GM12891 (cell line): Measurements from ENCODE around the gene COP1.

Experiments
- PAX5 ChIP-seq: IDR thresholded peaks from 2 replicates; pipeline ENCODE4 v1.6.1; 2011; ENCODE audit warnings: low read length, moderate library complexity, mild to moderate bottlenecking; ENCODE audit not compliant: insufficient read depth, severe bottlenecking
- POLR2A ChIP-seq: IDR thresholded peaks from 2 replicates; pipeline ENCODE4 v1.6.1; 2011; ENCODE audit warnings: low read depth, low read length, control low read depth
- TAF1 ChIP-seq: IDR thresholded peaks from 2 replicates; pipeline ENCODE4 v1.6.1; 2011; ENCODE audit warnings: low read depth, low read length, control low read depth

GRCh38 chr1:176101951-176102642 lies 105.0 kb downstream of the COP1 start:
- TF ChIP-seq TAF1 (no peak), PAX5 (no peak), POLR2A (no peak)
